GM18511 (cell line): ENCODE results near the gene TUBA1A.
"Not testable (repeated sequence)": the region's sequence is repeated elsewhere in the genome, so short reads cannot be mapped to it uniquely, and the experiment has no call there.

ENCODE experiments used
- ATAC-seq: cut with Tn5 transposase; IDR thresholded peaks from one replicate; pipeline ENCODE4 v1.9.1; 2021; ENCODE audit warnings: mild to moderate bottlenecking, moderate library complexity; ENCODE audit not compliant: unreplicated experiment

TUBA1A gene

GRCh38 chr12:49188916-49189367 is at the start of gene TUBA1A:
TSS of gene TUBA1A (minus strand) at chr12:49189080. CDS start at chr12:49188979, 101 bp downstream.
- peak; percentile 91 for ATAC-seq

DNA sequence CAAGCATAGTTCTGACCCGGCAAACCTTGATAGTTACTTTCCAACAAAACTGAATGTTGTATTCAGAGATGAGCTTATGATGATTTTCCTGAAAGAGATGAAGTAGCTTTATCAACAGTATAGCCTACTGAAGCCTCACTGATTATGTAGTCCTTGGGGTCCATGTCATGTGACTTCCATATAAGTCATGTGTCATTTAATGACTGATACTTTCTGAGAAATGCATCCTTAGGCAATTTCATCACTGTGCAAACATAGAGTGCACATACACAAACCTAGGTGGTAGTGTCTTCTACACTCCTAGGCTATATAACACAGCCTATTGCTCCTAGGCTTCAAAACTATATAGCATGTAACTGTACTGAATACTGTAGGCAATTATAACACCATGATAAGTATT is 47.5 kb upstream of the TUBA1A start:
- ATAC-seq, result no peak

DNA sequence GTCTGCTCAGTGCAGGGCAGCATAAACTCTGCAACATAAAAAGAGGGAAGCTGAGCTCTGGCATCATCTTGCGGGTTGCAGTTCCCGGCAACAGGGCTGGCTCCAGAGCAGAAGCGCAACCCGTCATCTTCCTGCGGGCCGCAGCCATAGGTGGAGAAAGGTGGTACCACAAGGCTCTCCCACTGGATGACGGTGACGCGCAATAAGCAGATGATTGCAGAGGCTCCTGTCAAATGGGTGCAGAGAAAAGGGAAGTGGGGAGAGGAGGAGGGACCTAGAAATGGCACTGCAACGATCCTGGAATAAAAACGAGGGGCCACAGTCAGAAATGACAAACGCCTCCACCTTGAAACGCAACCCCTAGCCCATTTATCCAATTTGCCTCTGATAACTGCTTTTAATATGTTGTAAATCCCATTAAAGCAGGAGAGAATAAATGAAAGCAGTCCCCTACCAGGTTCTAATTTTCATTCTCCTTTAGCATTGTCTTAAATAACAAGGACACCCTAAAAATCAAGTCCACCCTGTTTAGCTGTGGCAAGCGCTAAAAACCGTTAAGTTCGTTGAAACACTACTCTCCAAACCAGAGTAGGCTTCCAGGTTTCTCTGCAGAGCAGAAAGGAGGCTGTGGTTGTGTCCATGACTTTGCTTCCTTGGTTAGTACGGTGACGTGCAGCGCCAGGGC is 45.1 kb upstream of the TUBA1A start:
- ATAC-seq, result no peak

DNA sequence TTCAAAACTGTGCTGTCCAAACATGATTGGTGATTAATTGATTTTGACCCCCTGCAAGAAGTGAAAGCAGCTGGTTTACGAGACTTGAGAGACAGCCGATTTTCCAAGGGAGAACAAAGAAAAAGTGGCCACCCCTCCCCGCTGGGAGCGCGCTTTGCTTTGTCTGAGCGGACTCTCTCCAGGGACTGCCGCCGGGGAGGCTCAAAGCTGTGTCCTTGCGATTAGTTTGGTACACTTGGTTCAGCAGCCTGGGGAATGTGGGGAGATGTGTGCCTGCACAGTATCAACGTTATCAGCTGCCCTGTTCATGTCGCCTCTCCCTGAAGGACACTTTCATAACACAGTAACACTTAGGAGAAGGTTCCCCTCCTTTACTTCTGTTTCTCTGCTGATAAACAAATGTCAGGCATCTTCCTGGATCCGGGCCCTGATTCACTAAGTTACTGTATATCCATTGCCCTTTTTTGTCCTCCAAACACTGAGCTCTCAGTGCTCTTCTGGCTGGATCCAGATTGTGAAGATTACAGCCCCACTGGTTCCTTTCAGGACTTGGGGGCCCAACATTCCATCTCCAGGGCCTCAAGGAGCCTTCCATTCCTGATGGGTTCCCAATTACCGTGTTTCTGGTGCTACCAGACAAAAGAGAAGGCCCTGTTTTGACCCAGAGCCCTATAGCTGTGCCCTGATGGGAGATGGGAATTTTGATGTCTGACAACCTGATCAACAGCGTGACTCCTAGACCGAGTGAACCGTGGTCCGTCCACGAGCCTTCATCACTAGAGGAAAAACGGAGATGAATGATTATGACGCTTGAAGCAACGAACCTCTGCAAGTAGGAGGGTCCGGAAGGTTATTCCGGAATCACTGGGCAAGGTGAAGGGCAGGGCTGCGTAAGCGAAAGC is 44.3 kb upstream of the TUBA1A start:
- no peak for ATAC-seq

DNA sequence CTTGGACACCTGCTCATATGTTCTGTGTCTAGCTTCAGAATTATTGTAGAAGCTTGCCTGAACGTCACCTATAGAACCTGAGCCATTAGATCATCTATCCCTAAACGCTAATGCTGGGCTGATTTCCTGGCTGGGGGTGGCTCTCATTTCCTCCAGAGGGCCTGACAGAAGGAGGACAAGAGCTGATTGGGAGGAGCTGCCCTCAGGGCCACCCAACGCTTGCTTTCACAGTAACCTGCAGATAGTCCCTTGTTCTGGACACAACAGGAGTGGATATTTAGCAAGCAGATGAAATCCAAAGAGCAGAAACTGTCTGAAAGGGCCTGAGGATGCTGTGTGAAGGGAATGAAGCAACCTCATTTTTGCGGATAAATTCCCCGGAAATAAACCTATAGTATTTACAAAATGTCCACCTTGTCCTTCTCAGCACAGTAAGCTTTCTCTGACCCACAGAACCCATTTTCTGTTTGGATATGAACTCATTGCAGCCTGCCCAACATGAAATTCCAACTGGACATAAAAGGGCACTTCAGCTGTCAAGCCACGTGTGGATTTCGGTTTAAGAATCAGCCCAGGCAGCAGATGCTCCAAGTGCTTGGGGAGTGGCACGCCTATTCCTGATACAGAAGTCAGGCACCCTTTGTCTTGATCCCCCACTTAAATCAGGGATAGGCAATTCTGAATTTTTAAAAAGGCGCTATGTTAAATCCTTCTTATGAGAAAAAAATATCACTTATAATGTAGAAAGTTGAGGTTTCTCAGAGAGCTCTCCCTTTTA is 43.2 kb upstream of the TUBA1A start:
- no peak for ATAC-seq

GRCh38 chr12:49230805-49231194 is 41.9 kb upstream of the TUBA1A start:
- no peak for ATAC-seq

DNA sequence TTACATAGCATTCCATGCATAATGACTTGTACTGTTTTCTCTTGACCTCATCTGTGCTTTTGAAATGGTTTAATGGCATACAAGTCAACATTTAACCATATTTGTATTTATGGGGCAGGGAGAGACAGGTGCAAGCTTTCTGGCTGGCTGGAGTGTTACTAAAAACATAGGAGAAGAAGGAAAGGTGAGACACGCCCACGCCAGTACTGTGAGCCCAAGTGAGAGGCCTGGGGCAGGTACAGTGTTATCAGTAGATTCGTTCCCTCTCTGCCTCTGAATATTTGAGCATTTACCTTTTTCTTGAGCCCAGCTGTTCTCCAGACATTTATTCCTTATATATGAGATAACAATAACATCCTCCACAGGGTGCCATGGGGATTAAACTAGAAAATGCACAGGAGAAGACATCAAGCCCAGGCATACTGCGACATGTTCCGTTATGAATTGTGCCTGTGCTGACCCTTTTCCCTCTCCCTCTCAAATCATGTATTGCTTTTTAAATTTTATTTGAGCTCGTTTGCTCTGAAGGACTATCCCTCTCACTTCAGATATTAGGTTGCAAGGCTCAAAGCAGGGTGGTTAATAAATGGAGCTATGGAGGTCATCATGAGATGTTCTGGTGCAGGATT is 41.4 kb upstream of the TUBA1A start:
- no peak for ATAC-seq

GRCh38 chr12:49228653-49229052 is 39.8 kb upstream of the TUBA1A start:
- ATAC-seq, result no peak

- no peak for ATAC-seq
Observed at GRCh38 chr12:49227713-49228112, 38.8 kb upstream of the TUBA1A start.

GRCh38 chr12:49225576-49226166 is 36.8 kb upstream of the TUBA1A start:
- ATAC-seq, result no peak

GRCh38 chr12:49223590-49224369 is 34.9 kb upstream of the TUBA1A start:
- ATAC-seq, result no peak

DNA sequence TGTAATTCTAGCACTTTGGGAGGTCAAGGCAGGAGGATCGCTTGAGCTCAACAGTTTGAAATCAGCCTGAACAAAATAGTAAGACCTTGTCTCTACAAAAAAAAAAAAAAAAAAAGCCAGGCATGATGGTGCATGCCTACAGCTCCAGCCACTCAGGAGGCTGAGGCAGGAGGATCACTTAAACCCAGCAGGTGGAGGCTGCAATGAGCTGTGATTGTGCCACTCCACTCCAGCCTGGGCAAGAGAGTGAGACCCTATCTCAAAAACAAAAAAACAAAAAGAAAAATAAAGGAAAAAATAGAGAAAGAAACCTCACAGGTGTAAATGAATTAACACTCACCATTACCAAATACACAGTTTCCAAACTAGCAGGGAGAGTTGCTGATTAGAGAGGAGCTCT is 34.2 kb upstream of the TUBA1A start:
- ATAC-seq, result no peak

DNA sequence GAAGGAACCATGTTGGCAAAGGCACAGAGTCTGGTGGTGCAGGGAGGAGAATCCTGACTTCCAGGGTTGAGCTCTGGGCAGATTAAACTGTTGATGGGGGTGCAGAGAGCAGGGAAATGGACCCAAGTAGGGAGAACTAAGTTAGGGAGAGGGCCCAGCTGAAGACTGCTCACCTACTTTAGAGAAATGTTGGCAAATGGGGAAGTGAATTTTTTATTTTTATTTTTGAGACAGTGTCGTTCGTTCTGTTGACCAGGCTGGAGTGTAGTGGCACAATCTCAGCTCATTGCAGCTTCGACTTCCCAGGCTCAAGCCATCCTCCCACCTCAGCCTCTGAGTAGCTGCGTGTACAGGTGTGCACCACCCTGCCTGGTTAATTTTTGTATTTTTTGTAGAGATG is 32.1 kb upstream of the TUBA1A start:
- ATAC-seq, result no peak

GRCh38 chr12:49219417-49220026 is 30.6 kb upstream of the TUBA1A start:
- no peak for ATAC-seq

GRCh38 chr12:49212572-49212971 is 23.7 kb upstream of the TUBA1A start:
- no peak for ATAC-seq

GRCh38 chr12:49210703-49211102 is 21.8 kb upstream of the TUBA1A start:
- ATAC-seq, result not testable (repeated sequence)

DNA sequence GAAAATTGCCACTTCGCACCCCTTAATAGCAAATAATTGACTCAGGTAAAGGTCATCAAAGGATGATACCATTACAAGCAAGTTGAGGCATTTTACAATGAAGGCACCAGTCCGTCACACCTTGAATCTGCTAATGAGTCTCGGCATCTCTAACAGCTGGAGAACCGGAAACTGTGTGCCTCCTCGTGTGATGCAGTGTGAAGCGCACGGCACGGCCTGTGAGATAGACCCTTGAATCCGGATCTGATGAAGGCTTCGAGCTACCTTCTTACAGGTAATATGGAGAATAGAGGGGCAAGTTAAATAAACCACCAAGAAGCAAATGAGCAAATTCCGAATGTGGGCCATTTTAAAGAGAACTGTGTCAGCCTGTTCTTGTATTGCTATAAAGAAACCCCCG is 19.8 kb upstream of the TUBA1A start:
- no peak for ATAC-seq

DNA sequence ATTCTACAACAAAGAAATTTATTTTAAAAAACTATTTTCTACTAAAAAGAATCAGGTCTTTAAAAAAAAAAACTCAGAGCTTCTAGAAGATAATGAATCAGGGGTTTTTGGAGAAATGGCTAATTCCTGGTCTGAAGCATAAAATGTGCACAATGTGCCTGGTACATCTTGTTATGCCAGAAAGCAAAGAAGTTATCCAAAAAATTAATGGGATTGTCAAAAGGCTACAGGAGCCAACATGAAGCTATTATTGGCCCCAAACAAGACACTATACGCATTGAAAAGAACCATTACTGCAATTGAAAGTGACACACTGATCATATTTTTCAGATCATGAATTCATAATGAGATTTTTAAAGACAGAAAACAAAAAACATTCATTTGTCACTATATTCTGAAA is 19.3 kb upstream of the TUBA1A start:
- no peak for ATAC-seq

GRCh38 chr12:49206389-49206788 is 17.5 kb upstream of the TUBA1A start:
- no peak for ATAC-seq
